GM18868 (cell line): Measurements from ENCODE around the gene TEAD1.
"Not testable (repeated sequence)": the region's sequence is repeated elsewhere in the genome, so short reads cannot be mapped to it uniquely, and the experiment has no call there.

ENCODE experiments used
- ATAC-seq: cut with Tn5 transposase; IDR thresholded peaks from one replicate; pipeline ENCODE4 v1.9.1; 2021; ENCODE audit warnings: mild to moderate bottlenecking, moderate library complexity; ENCODE audit not compliant: unreplicated experiment

Gene TEAD1

GRCh38 chr11:12856338-12856737, 182.1 kb downstream of the TEAD1 start:
- ATAC-seq = no peak

- no peak for ATAC-seq
These were observed 183.4 kb downstream of the TEAD1 start for GRCh38 chr11:12857572-12857971.

- no peak for ATAC-seq
These were observed 185.8 kb downstream of the TEAD1 start for GRCh38 chr11:12859872-12860657.

- ATAC-seq = no peak
These were observed 186.6 kb downstream of the TEAD1 start for GRCh38 chr11:12860827-12861226.

- ATAC-seq = no peak
These were observed 188.7 kb downstream of the TEAD1 start for GRCh38 chr11:12862696-12863469.

- ATAC-seq = no peak
These were observed 189.4 kb downstream of the TEAD1 start for GRCh38 chr11:12863605-12864121.

- no peak for ATAC-seq
These were observed 190.3 kb downstream of the TEAD1 start for GRCh38 chr11:12864316-12865156.

GRCh38 chr11:12865863-12866595, 191.8 kb downstream of the TEAD1 start:
- ATAC-seq = no peak

GRCh38 chr11:12867531-12867930, 193.3 kb downstream of the TEAD1 start:
- ATAC-seq = no peak

GRCh38 chr11:12868315-12869073, 194.3 kb downstream of the TEAD1 start:
- ATAC-seq = no peak

GRCh38 chr11:12871241-12871640, 197.0 kb downstream of the TEAD1 start:
- ATAC-seq = no peak

GRCh38 chr11:12871788-12872321, 197.6 kb downstream of the TEAD1 start:
- ATAC-seq = no peak

- ATAC-seq = no peak
These were observed 202.1 kb downstream of the TEAD1 start for GRCh38 chr11:12876340-12876739.

GRCh38 chr11:12876988-12877387, 202.8 kb downstream of the TEAD1 start:
- no peak for ATAC-seq

- ATAC-seq = not testable (repeated sequence)
These were observed 203.3 kb downstream of the TEAD1 start for GRCh38 chr11:12877508-12877907.

GRCh38 chr11:12880327-12880726, 206.1 kb downstream of the TEAD1 start:
- no peak for ATAC-seq

GRCh38 chr11:12882670-12883069, 208.4 kb downstream of the TEAD1 start:
- no peak for ATAC-seq

GRCh38 chr11:12884751-12885318, 210.6 kb downstream of the TEAD1 start:
- ATAC-seq = no peak

GRCh38 chr11:12885717-12886239, 211.6 kb downstream of the TEAD1 start:
- no peak for ATAC-seq
